ENCODE results near the gene BRD1. TPM values are rescaled to one million over a fixed set of nuclear protein-coding genes. Genes with fewer than 3 reads are reported as not detected.

The BRD1 gene
- total and polyA plus RNA-seq, 9 donors: 13.6 to 45.6 (median 35.8) TPM

DNA sequence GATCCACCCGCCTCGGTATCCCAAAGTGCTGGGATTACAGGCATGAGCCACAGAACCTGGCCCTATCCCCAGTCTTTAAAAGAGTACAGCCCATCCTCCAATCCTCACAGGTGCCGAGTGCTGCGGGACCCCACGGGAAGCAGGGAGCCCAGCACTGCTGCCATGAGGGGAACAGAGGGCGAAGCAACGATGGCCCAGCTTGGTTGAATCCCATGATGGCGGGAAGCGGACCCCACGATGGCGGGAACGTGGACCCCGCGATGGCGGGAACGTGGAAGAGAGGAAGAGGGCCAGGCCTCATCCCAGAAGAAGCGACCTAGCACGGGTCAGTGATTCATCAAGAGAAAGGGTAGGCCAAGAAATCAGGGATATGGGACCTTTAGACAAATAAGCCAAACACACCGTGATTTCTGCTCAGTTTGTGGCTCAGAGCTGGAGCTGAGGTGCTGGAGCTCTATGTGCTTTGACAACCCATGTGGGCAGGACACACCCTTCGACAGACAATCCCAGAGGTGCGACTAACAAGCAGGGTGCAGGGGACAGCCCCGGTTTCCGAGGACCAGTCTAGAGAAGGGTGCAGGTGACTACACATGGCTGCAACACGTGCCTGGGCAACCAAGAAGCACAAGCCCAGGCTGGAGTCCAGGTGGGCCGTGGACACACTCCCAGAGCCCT, 30.9 kb downstream of the BRD1 start:
- 94 to 96% (median 94%) methylated on average over 25 of the region's 25 CpGs for WGBS, 3 donors
- no peak overlapping the region for H3K27ac ChIP-seq
- intact Hi-C loops (cut with DNase I): no loop called here
- peaks cover 15% of the 10 kb centered on the region for H3K4me1 ChIP-seq (ENCODE audit: insufficient read depth)
- no peaks in the 10 kb centered on the region for H3K9me3 ChIP-seq
- H3K27me3 ChIP-seq: no peaks in the 10 kb centered on the region
- H3K4me3 ChIP-seq: no peak overlapping the region
- no peak for TF ChIP-seq POLR2A (IDR thresholded peaks at IDR 0.05)
- no peak for TF ChIP-seq EP300 (IDR thresholded peaks at IDR 0.05)
- no peaks in the 10 kb centered on the region for H3K36me3 ChIP-seq
- DNase-seq: no peak

- Histone ChIP-seq H3K4me3 (no peak overlapping the region), H3K27me3 (no peaks in the 10 kb centered on the region), H3K4me1 (ENCODE audit: insufficient read depth) (peaks cover 18% of the 10 kb centered on the region), H3K36me3 (no peaks in the 10 kb centered on the region), H3K9me3 (no peaks in the 10 kb centered on the region), H3K27ac (no peak overlapping the region)
- intact Hi-C loops (cut with DNase I): no loop called here
- DNase-seq: no peak
- no peak for TF ChIP-seq CTCF (IDR thresholded peaks at IDR 0.05)
- no peak for TF ChIP-seq POLR2A (IDR thresholded peaks at IDR 0.05)
- no peak for TF ChIP-seq EP300 (IDR thresholded peaks at IDR 0.05)
- WGBS, 3 donors: 88 to 93% (median 92%) methylated on average over 11 of the region's 11 CpGs
Observed at GRCh38 chr22:49795521-49795920, 32.2 kb downstream of the BRD1 start.

- WGBS, 3 donors: 66 to 73% (median 67%) methylated on average over 23 of the region's 23 CpGs
- H3K4me3 ChIP-seq: no peak overlapping the region
- no peaks in the 10 kb centered on the region for H3K9me3 ChIP-seq
- intact Hi-C loops (cut with DNase I): no loop called here
- H3K27ac ChIP-seq: no peak overlapping the region
- H3K27me3 ChIP-seq: no peaks in the 10 kb centered on the region
- no peaks in the 10 kb centered on the region for H3K36me3 ChIP-seq
- no peak for DNase-seq
- peaks cover 30% of the 10 kb centered on the region for H3K4me1 ChIP-seq (ENCODE audit: insufficient read depth)
- no peak for TF ChIP-seq POLR2A (IDR thresholded peaks at IDR 0.05)
- no peak for TF ChIP-seq CTCF (IDR thresholded peaks at IDR 0.05)
- no peak for TF ChIP-seq EP300 (IDR thresholded peaks at IDR 0.05)
Observed at GRCh38 chr22:49793871-49794270, 33.8 kb downstream of the BRD1 start.

- TF ChIP-seq CTCF (IDR thresholded peaks at IDR 0.05): no peak
- TF ChIP-seq POLR2A (IDR thresholded peaks at IDR 0.05): no peak
- no peak for TF ChIP-seq EP300 (IDR thresholded peaks at IDR 0.05)
- no peak overlapping the region for H3K27ac ChIP-seq
- H3K4me1 ChIP-seq (ENCODE audit: insufficient read depth): peaks cover 31% of the 10 kb centered on the region
- no peak for DNase-seq
- no peaks in the 10 kb centered on the region for H3K36me3 ChIP-seq
- no peaks in the 10 kb centered on the region for H3K27me3 ChIP-seq
- 11 to 18% (median 12%) methylated on average over 10 of the region's 10 CpGs for WGBS, 3 donors
- intact Hi-C loops (cut with DNase I): no loop called here
- no peaks in the 10 kb centered on the region for H3K9me3 ChIP-seq
- H3K4me3 ChIP-seq: no peak overlapping the region
Observed at GRCh38 chr22:49793296-49793695, 34.4 kb downstream of the BRD1 start.

DNA sequence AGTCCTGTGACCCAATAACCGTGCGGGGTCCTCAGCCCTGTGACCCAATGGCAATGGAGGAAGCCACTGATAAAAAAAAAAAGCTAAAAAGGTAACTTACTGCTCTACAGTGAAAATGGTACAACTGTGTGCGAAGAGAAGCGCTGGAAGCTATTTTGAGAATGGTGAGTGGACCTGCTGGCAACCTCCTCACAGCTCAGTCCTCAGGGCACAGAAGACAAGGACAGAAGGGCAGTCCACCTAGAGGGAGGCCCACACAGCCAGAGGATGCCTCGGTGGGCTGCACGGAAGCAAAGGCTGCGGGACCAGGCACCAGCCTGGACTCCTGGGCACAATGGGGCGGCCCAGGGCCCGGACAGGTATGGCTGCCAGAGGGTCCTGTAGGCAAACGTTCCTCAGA, 35.6 kb downstream of the BRD1 start:
- no peaks in the 10 kb centered on the region for H3K9me3 ChIP-seq
- no peaks in the 10 kb centered on the region for H3K27me3 ChIP-seq
- TF ChIP-seq EP300 (IDR thresholded peaks at IDR 0.05) (no peak), POLR2A (IDR thresholded peaks at IDR 0.05) (no peak), CTCF (IDR thresholded peaks at IDR 0.05) (no peak)
- no peaks in the 10 kb centered on the region for H3K36me3 ChIP-seq
- WGBS, 3 donors: 82 to 87% (median 85%) methylated on average over 10 of the region's 10 CpGs
- H3K4me1 ChIP-seq (ENCODE audit: insufficient read depth): peaks cover 31% of the 10 kb centered on the region
- H3K4me3 ChIP-seq: no peak overlapping the region
- no peak for DNase-seq
- intact Hi-C loops (cut with DNase I): no loop called here
- H3K27ac ChIP-seq: peak overlapping the region in 1 of 2 donors; percentile 8
